ENCODE measurements around the gene DISC1. TPM values are rescaled to one million over a fixed set of nuclear protein-coding genes. Genes with fewer than 3 reads are reported as not detected.

The DISC1 gene
- total and polyA plus RNA-seq, 12 donors = 1.0 to 21.0 (median 9.7) TPM

DNA sequence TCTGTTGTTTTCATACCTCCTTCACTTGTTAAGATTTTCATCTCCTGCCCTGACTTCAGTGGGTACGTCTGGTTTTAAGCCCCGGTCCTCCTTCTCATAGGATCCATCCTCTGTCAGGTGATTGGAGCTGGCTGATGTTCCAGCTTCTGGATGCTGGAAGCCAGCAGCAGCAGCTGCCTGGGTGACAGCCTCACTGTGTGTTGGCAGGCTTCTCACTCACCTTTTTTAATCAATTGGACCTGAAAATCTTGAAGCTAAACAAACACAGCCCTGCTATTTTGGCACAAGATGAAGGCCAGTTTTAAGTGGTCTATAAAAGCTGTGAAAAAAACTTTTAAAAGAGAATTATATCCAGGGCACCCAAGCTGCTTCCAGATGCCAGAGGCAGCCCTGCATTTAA is 181.0 kb downstream of the DISC1 start:
- intact Hi-C loops (cut with DNase I) = no loop called here
- 88 to 95% (median 92%) methylated on average over 2 of the region's 2 CpGs for WGBS, 4 donors

DNA sequence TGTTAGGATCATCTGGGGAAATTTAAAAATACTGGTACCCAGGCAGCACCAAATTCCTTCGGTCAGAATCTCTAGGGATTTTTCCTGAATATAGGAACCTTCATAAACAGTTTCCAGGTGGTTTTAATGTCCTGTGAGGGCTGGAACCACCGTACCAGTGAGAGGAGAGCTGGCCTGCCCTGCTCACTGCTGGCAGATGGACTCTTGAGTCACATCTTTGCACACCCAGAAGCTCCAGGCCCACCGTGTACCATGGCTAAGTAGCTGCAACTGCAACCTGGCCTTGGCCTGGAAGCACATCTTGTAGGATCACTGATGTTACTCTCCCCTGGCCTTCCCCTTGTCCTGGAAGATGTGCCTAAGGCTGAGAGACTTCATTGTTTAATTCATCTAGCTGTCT is 181.5 kb downstream of the DISC1 start:
- Histone ChIP-seq H3K4me3 (no peak overlapping the region), H3K27me3 (no peaks in the 10 kb centered on the region), H3K4me1 (replicated peaks in 1 of 2) (no peaks in the 10 kb centered on the region), H3K9me3 (replicated peaks in 1 of 3) (no peaks in the 10 kb centered on the region), H3K36me3 (replicated peaks in 1 of 2) (no peaks in the 10 kb centered on the region), H3K27ac (no peak overlapping the region)
- intact Hi-C loops (cut with DNase I) = no loop called here
- TF ChIP-seq, protein P1, sequence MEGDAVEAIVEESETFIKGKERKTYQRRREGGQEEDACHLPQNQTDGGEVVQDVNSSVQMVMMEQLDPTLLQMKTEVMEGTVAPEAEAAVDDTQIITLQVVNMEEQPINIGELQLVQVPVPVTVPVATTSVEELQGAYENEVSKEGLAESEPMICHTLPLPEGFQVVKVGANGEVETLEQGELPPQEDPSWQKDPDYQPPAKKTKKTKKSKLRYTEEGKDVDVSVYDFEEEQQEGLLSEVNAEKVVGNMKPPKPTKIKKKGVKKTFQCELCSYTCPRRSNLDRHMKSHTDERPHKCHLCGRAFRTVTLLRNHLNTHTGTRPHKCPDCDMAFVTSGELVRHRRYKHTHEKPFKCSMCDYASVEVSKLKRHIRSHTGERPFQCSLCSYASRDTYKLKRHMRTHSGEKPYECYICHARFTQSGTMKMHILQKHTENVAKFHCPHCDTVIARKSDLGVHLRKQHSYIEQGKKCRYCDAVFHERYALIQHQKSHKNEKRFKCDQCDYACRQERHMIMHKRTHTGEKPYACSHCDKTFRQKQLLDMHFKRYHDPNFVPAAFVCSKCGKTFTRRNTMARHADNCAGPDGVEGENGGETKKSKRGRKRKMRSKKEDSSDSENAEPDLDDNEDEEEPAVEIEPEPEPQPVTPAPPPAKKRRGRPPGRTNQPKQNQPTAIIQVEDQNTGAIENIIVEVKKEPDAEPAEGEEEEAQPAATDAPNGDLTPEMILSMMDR (IDR thresholded peaks at IDR 0.05) = no peak
- no peak for TF ChIP-seq POLR2A (IDR thresholded peaks at IDR 0.05)
- no peak for DNase-seq
- 83 to 98% (median 88%) methylated on average over 3 of the region's 3 CpGs for WGBS, 4 donors

More for the DNA sequence above, 181.0 kb downstream of the DISC1 start:
- Histone ChIP-seq H3K4me3 (no peak overlapping the region), H3K27me3 (no peaks in the 10 kb centered on the region), H3K9me3 (replicated peaks in 1 of 3) (no peaks in the 10 kb centered on the region), H3K36me3 (replicated peaks in 1 of 2) (no peaks in the 10 kb centered on the region), H3K27ac (no peak overlapping the region), H3K4me1 (replicated peaks in 1 of 2) (no peaks in the 10 kb centered on the region)
- TF ChIP-seq, protein P1 (IDR thresholded peaks at IDR 0.05) = no peak
- TF ChIP-seq POLR2A (IDR thresholded peaks at IDR 0.05) = no peak
- DNase-seq = no peak

DNA sequence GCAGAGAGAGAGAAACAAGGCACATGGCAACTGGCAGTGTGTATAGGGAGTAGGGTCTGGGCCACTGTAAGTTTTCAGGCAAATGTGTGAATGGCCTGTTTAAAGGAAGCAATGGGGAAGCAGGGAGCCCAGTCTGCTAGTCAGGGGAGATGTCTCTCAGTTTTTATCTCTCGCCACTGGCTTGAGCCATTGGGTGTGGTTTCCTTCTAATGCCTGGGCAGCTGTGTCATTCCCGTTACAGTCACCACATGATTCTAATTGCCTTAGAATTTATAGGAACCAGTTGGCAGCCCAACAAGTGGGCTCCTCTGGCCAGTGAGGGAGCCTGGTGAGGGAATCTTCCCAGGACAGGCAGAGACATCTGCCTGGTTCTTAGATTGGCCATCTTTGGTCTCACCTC is 182.4 kb downstream of the DISC1 start:
- intact Hi-C loops (cut with DNase I) = no loop called here
- Histone ChIP-seq H3K9me3 (replicated peaks in 1 of 3) (no peaks in the 10 kb centered on the region), H3K27ac (no peak overlapping the region), H3K27me3 (no peaks in the 10 kb centered on the region), H3K36me3 (replicated peaks in 1 of 2) (no peaks in the 10 kb centered on the region), H3K4me1 (replicated peaks in 1 of 2) (peaks cover 0 to 4% of the 10 kb centered on the region in 2 donors), H3K4me3 (no peak overlapping the region)
- DNase-seq = peak in 3 of 7 donors; percentile 26 to 34 (median 31)
- WGBS, 4 donors = 68 to 83% (median 73%) methylated on average over 2 of the region's 2 CpGs
- TF ChIP-seq, protein P1 (IDR thresholded peaks at IDR 0.05) = no peak
- TF ChIP-seq POLR2A (IDR thresholded peaks at IDR 0.05) = no peak

DNA sequence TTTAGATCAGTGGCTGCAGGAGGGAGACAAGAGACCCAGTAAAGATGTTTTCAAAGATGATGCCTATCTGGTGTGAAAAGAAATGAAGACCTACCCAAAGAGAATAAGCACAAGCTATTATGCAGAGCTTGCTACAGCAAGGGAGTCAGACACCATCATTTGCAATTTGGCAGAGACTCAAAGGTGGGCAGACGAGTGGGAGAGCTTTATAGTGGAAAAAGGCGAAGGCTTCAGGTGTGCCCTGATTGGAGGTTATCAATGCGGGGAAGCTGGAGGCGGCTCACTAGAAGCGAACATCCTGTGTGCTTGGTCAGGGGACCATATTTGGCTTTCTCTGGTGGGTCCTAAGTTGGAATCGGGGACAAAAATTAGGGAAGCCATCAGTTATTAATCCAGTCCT is 183.8 kb downstream of the DISC1 start:
- DNase-seq = no peak

More for the DNA sequence above, 183.8 kb downstream of the DISC1 start:
- Histone ChIP-seq H3K27ac (no peak overlapping the region), H3K27me3 (no peaks in the 10 kb centered on the region), H3K4me3 (no peak overlapping the region), H3K4me1 (replicated peaks in 1 of 2) (peaks cover 0 to 4% of the 10 kb centered on the region in 2 donors), H3K9me3 (replicated peaks in 1 of 3) (no peaks in the 10 kb centered on the region), H3K36me3 (replicated peaks in 1 of 2) (no peaks in the 10 kb centered on the region)
- TF ChIP-seq POLR2A (IDR thresholded peaks at IDR 0.05) = no peak
- TF ChIP-seq, protein P1 (IDR thresholded peaks at IDR 0.05) = no peak
- intact Hi-C loops (cut with DNase I) = no loop called here
- WGBS, 4 donors = 93 to 97% (median 95%) methylated on average over 6 of the region's 6 CpGs
